GM23338 (cell line): Measurements from ENCODE around the gene ZHX3.

ENCODE experiments used
- CREB1 ChIP-seq: fragments of 250-450 bp; sonication (Bioruptor Pico); IDR thresholded peaks from 2 replicates; pipeline ENCODE4 v1.5.0; 2020; ENCODE audit warnings: low read depth, mild to moderate bottlenecking, moderate library complexity
- EZH2 ChIP-seq: fragments of 200-600 bp; sonication (generic); IDR thresholded peaks from one replicate; pipeline ENCODE4 v1.8.0; 2017; ENCODE audit warnings: antibody characterized with exemption, mild to moderate bottlenecking, low read depth; ENCODE audit not compliant: unreplicated experiment
- EZH2phosphoT487 ChIP-seq: fragments of 200-600 bp; sonication (generic); IDR thresholded peaks from one replicate; pipeline ENCODE4 v1.8.1; 2018; ENCODE audit warnings: antibody characterized with exemption; ENCODE audit not compliant: unreplicated experiment
- JUNB ChIP-seq: IDR thresholded peaks from one replicate; pipeline ENCODE4 v1.6.1; 2016; ENCODE audit warnings: antibody characterized with exemption; ENCODE audit not compliant: unreplicated experiment
- POLR2AphosphoS5 ChIP-seq: IDR thresholded peaks from 2 replicates; pipeline ENCODE4 v1.6.1; 2016; ENCODE audit warnings: antibody characterized with exemption, low read depth
- ZNF114 ChIP-seq: fragments of 250-450 bp; sonication (Bioruptor Pico); IDR thresholded peaks from 2 replicates; pipeline ENCODE4 v1.5.0; 2020; ENCODE audit warnings: mild to moderate bottlenecking, moderate library complexity
- ZNF331 ChIP-seq: fragments of 250-450 bp; sonication (Bioruptor Pico); IDR thresholded peaks from 2 replicates; pipeline ENCODE4 v1.5.0; 2020; ENCODE audit warnings: low read depth, mild to moderate bottlenecking, moderate library complexity
- TF ChIP-seq, protein P1 (sequence below): IDR thresholded peaks from one replicate; pipeline ENCODE4 v1.6.1; 2018; ENCODE audit warnings: antibody characterized with exemption; ENCODE audit not compliant: unreplicated experiment
- TF ChIP-seq, protein P2 (sequence below), 2 experiments: fragments of 200-600 bp in 1 of 2; sonication (generic) in 1 of 2; conservative IDR thresholded peaks; 2 replicates each; pipeline versions ENCODE4 v1.5.1 to v1.6.1; 2016 to 2017; ENCODE audit warnings: antibody characterized with exemption in 2 of 2, low read depth in 2 of 2, mild to moderate bottlenecking in 2 of 2, moderate library complexity in 1 of 2

DNA sequence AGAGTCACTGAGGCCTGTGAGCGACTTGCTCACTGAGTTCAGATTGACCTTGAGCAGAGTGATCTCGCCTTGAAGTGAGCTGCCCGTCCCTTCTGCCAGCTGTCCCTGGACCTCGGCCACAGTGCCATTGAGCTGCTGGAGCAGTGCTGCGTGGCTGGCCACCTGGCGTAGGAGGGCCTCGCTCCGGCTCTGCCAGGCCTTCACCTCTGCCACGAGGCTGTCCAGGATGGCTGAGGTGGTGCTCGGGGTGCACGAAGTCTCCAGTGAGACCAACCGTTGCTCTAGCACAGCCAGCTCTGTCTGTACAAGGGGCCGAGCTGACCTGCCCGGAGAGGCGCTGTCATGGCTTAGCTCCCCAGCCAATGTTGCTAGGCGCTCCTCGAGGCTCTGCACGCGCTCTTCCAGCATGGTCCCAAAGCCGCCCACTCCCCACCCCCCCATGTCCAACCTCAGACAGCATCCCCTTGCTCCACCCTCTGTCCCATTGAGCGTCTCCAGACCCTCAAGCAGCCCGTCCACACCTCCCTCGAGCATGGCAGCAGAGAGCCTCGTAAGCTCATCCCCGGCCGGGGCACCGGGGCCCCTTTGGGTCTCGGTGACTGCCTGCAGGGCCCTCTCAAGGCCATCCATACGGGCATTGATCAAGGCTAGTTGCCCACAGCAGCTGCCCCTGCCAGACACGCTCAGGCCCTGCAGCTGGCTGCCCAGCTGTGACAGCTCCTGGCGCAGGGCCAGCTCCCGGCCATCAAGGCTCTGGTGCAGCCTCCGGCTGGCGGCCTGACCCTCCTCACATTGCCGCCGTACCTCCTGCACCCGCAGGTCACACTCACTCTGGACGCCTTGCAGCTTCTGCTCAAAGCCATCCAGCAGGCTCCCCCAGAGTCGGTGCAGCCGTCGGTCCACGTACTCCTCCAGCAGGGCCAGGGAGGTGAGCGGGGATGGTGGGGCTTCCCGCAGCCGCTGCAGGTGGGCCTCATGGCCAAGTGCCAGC is 44.5 kb upstream of the ZHX3 start:
- TF ChIP-seq POLR2AphosphoS5 (no peak), EZH2phosphoT487 (no peak), CREB1 (CRISPR knock-in tag) (no peak), JUNB (no peak), EZH2 (no peak), ZNF331 (no peak), ZNF114 (no peak)
- TF ChIP-seq, protein P1, sequence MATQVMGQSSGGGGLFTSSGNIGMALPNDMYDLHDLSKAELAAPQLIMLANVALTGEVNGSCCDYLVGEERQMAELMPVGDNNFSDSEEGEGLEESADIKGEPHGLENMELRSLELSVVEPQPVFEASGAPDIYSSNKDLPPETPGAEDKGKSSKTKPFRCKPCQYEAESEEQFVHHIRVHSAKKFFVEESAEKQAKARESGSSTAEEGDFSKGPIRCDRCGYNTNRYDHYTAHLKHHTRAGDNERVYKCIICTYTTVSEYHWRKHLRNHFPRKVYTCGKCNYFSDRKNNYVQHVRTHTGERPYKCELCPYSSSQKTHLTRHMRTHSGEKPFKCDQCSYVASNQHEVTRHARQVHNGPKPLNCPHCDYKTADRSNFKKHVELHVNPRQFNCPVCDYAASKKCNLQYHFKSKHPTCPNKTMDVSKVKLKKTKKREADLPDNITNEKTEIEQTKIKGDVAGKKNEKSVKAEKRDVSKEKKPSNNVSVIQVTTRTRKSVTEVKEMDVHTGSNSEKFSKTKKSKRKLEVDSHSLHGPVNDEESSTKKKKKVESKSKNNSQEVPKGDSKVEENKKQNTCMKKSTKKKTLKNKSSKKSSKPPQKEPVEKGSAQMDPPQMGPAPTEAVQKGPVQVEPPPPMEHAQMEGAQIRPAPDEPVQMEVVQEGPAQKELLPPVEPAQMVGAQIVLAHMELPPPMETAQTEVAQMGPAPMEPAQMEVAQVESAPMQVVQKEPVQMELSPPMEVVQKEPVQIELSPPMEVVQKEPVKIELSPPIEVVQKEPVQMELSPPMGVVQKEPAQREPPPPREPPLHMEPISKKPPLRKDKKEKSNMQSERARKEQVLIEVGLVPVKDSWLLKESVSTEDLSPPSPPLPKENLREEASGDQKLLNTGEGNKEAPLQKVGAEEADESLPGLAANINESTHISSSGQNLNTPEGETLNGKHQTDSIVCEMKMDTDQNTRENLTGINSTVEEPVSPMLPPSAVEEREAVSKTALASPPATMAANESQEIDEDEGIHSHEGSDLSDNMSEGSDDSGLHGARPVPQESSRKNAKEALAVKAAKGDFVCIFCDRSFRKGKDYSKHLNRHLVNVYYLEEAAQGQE: no peak
- TF ChIP-seq, protein P2, sequence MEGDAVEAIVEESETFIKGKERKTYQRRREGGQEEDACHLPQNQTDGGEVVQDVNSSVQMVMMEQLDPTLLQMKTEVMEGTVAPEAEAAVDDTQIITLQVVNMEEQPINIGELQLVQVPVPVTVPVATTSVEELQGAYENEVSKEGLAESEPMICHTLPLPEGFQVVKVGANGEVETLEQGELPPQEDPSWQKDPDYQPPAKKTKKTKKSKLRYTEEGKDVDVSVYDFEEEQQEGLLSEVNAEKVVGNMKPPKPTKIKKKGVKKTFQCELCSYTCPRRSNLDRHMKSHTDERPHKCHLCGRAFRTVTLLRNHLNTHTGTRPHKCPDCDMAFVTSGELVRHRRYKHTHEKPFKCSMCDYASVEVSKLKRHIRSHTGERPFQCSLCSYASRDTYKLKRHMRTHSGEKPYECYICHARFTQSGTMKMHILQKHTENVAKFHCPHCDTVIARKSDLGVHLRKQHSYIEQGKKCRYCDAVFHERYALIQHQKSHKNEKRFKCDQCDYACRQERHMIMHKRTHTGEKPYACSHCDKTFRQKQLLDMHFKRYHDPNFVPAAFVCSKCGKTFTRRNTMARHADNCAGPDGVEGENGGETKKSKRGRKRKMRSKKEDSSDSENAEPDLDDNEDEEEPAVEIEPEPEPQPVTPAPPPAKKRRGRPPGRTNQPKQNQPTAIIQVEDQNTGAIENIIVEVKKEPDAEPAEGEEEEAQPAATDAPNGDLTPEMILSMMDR (conservative IDR thresholded peaks at IDR 0.05; ENCODE audit: low read depth in 2 of 2): no peak
